Activated gamma-delta T cell treated with anti-CD3 and anti-CD28 coated beads, Interleukin-2, amount 50 U/mL, for 16 hours (primary cell): ENCODE data around the gene GCNT3.

Experiments used
- DNase-seq: peaks from one replicate; pipeline ENCODE4 v3.0.0-alpha.2; 2020; ENCODE audit warnings: low read depth

GCNT3 gene

GRCh38 chr15:59611276-59612260 lies at the start of gene GCNT3:
Gene GCNT3 (plus strand): TSS chr15:59611783. CDS start chr15:59618239, 6,456 bp downstream.
- no peak for DNase-seq

GRCh38 chr15:59562448-59563186 lies 49.0 kb upstream of the GCNT3 start:
- no peak for DNase-seq

- DNase-seq = no peak
These were observed 46.3 kb upstream of the GCNT3 start for GRCh38 chr15:59565299-59565698.

- no peak for DNase-seq
These were observed 44.3 kb upstream of the GCNT3 start for GRCh38 chr15:59567324-59567723.

- DNase-seq = no peak
These were observed 42.1 kb upstream of the GCNT3 start for GRCh38 chr15:59569477-59569876.

GRCh38 chr15:59570315-59570714 lies 41.3 kb upstream of the GCNT3 start:
- no peak for DNase-seq

- no peak for DNase-seq
These were observed 40.0 kb upstream of the GCNT3 start for GRCh38 chr15:59571606-59572005.

GRCh38 chr15:59583088-59583487 lies 28.5 kb upstream of the GCNT3 start:
- no peak for DNase-seq

- no peak for DNase-seq
These were observed 24.3 kb upstream of the GCNT3 start for GRCh38 chr15:59587085-59587826.

GRCh38 chr15:59590027-59590426 lies 21.6 kb upstream of the GCNT3 start:
- DNase-seq = no peak

- DNase-seq = no peak
These were observed 20.2 kb upstream of the GCNT3 start for GRCh38 chr15:59591356-59591755.

- no peak for DNase-seq
These were observed 17.1 kb upstream of the GCNT3 start for GRCh38 chr15:59594493-59594942.

- no peak for DNase-seq
These were observed 16.6 kb upstream of the GCNT3 start for GRCh38 chr15:59594991-59595390.

- DNase-seq = no peak
These were observed 16.1 kb upstream of the GCNT3 start for GRCh38 chr15:59595434-59595915.

- DNase-seq = no peak
These were observed 14.9 kb upstream of the GCNT3 start for GRCh38 chr15:59596640-59597039.

GRCh38 chr15:59598461-59598860 lies 13.1 kb upstream of the GCNT3 start:
- DNase-seq = no peak

- DNase-seq = no peak
These were observed 5.6 kb upstream of the GCNT3 start for GRCh38 chr15:59605994-59606393.

- no peak for DNase-seq
These were observed 1.6 kb upstream of the GCNT3 start for GRCh38 chr15:59609730-59610712.

- DNase-seq = no peak
These were observed 2.6 kb downstream of the GCNT3 start for GRCh38 chr15:59614153-59614552.

GRCh38 chr15:59615661-59616060 lies 4.1 kb downstream of the GCNT3 start:
- no peak for DNase-seq

- DNase-seq = no peak
These were observed 4.8 kb downstream of the GCNT3 start for GRCh38 chr15:59616379-59616778.
